ENCODE data around the gene GINM1.

Gene GINM1

DNA sequence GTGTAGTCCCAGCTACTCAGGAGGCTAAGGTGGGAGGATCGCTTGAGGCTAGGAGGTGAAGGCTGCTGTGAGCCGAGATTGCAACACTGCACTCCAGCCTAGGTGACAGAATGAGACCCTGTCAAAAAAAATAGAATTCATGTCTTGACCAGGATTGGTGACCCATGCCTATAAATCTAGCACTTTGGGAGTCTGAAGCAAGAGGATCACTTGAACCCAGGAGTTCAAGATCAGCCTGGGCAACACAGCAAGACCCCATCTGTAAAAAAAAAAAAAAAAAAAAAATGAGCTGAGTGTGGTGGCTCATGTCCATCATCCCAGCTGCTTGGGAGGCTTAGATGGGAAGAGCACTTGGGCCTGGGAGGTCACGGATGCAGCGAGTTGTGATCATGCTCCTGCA, 34.3 kb downstream of the GINM1 start:
- DNase-seq: no peak

DNA sequence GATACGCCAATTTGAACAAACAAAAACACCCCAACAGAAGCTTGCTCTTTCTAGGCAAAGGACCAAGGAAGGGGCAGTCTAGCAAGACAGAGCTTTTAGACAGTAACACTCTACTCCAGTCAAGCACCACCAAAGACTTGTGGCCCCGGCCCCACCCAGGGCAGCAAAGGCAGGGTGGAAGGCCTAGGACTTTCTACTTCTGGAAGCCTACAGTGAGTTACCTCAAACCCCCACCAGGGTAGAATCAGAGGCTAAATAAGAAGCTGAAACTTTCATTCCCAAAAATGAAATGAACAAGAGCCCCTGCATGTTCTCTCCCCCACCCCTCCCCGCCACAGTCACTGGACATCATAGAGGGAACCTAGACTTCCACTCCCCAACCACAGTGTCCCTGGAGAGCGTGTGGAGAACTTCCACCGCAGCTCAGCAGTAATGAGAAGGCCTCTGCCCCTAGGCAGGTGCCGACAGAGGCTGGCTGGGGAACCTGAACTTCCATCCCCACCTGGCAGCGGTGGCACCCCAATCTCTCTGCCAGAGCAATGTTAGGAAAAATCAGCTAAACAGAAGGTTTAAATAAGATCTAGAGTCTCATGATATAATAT, 42.3 kb downstream of the GINM1 start:
- DNase-seq: no peak

DNA sequence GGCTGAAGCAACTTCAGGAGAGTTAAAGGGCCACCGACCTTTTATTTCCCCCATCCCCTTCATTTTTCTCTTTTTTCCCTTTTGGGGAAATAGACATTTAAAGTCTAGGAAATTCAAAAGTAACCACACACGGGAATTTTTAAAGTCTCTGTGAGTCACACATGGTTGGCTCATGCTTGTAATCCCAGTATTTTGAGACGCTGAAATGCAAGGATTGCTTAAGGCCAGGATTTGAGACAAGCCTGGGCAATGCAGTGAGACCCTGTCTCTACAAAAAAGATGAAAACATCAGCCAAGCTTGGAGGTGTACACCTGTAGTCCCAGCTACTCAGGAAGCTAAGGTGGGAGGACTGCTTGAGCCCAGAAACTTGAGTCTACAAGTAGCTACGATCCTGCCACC, 48.2 kb downstream of the GINM1 start:
- no peak for DNase-seq

DNA sequence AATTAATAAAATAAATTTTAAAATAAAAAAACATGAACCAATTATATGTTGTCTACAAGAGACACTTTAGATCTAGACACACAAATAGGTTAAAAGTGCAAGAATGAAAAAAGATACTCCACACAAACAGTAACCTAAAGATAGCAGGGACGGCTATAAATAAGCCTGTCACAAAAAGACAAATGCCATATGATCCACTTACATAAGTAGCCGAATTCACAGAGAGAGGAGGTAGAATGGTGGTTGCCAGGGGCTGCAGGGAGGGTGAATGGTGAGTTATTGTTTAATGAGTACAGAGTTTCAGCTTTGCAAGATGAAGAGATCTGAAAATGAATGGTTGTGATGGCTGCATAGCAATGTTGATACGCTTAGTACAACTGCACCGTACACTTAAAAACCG, 49.6 kb downstream of the GINM1 start:
- DNase-seq: no peak

DNA sequence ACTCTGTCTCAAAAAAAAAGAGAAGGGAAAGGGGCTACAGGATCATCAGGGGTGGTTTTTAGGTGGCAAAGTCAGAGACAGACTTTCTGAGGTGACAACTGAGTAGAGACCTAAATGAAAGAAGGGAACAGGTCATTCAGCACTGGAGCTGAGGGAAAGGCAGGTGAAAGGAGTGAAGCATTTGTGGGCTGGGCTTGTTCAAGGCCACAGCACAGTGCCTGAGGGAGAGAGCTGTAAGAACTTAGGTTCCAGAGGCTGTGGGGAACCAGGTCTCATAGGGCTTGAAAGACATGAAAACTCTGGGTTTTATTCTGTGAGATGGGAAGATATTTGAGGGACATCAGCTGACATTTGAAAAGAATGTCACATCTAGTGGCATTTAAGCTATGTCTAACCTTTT, 61.5 kb downstream of the GINM1 start:
- no peak for DNase-seq

DNA sequence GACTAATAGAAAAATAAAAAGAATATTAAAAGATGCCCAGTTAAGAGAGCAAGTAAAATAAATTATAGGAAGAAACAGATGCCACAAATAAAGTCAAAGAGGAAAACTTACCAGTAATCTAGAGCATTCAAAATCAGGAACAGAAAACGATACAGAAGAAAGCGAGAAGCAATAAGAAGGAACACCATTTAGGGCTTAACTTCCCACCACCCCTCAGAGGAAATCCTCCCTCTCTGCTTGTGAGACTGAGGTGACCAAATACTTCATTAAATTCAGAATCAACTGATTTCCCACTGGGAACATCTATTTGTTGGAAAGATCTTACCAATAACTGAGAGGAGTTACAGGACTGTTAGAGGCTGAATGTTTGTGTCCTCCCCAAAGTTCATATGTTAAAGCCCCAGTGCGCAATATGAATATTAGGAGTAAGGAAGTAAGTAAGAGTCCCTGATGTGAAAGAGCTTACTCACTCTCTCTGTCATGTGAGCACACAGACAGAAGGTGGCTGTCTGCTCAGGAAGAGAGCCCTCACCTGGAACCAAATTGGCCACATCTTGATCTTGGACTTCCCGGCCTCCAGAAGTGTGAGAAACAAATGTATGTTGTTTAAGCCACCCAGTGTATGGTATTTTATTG, 62.8 kb downstream of the GINM1 start:
- DNase-seq: no peak

DNA sequence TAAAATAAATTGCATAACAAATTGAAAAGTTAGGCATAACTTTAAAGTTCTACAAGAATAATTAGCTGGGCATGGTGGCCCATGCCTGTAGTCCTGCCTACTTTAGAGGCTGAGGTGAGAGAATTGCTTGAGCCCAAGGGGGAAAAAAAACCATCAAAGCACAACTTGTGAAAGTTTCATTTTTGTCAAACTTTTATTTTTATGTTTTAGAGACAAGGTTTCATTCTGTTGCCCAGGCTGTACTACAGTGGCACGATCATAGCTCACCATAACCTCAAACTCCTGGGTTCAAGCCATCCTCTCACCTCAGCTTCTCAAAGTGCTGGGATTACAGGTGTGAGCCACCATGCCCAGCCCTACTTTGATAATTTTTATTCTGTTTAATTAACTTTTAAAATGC, 68.1 kb downstream of the GINM1 start:
- no peak for DNase-seq

DNA sequence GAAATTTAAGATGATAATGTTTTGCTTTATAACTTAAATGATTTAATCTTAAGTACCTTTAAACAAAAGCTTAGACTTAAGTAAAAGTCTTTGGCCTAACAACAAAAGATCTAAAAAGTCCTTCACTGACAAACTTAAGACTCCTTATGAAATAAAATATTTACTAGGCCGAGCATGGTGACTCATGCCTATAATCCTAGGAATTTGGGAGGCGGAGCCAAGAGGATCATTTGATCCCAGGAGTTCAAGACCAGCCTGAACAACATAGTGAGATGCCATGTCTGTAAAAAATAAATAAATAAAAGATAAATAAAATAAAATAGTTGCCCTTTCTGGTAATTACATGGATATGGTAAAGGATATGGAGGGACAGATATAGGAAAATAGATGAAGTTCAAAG, 69.9 kb downstream of the GINM1 start:
- no peak for DNase-seq

Measured in OCI-M1 (cell line).